SK-N-SH treated with all-trans-retinoic acid at 6 μM for 48 hours (cell line): ENCODE data around the gene TCP11L1.
A peak's percentile ranks its signal among the peaks of the same experiment; 100 is the strongest.

Experiments
- ATAC-seq: fragments of 200-7000 bp; cut with Tn5 transposase; 3 replicates; pipeline ENCODE4 v1.9.1; 2020; ENCODE audit warnings: mild to moderate bottlenecking, moderate library complexity
- BACH2 ChIP-seq: fragments of 250-450 bp; sonication (Bioruptor Pico); IDR thresholded peaks from 2 replicates; pipeline ENCODE4 v1.9.0; 2021; ENCODE audit warnings: mild to moderate bottlenecking, borderline replicate concordance
- CSDC2 ChIP-seq: fragments of 250-450 bp; sonication (Bioruptor Pico); IDR thresholded peaks from 2 replicates; pipeline ENCODE4 v1.5.0; 2020; ENCODE audit warnings: mild to moderate bottlenecking, moderate library complexity
- ESRRG ChIP-seq: fragments of 250-450 bp; sonication (Bioruptor Pico); IDR thresholded peaks from 2 replicates; pipeline ENCODE4 v1.6.1; 2021; ENCODE audit warnings: mild to moderate bottlenecking
- GLIS3 ChIP-seq: fragments of 250-450 bp; sonication (Bioruptor Pico); IDR thresholded peaks from 2 replicates; pipeline ENCODE4 v1.5.0; 2020; ENCODE audit warnings: mild to moderate bottlenecking, moderate library complexity
- ISL1 ChIP-seq: fragments of 250-450 bp; sonication (Bioruptor Pico); IDR thresholded peaks from 2 replicates; pipeline ENCODE4 v2.1.2; 2022; ENCODE audit warnings: mild to moderate bottlenecking, moderate library complexity
- OSR1 ChIP-seq: fragments of 250-450 bp; sonication (Bioruptor Pico); IDR thresholded peaks from 2 replicates; pipeline ENCODE4 v1.8.0; 2022; ENCODE audit warnings: moderate library complexity, mild to moderate bottlenecking, inconsistent platforms
- PPARA ChIP-seq: fragments of 250-450 bp; sonication (Bioruptor Pico); IDR thresholded peaks from 2 replicates; pipeline ENCODE4 v1.5.0; 2020; ENCODE audit warnings: mild to moderate bottlenecking, borderline replicate concordance
- RARB ChIP-seq: fragments of 250-450 bp; sonication (Bioruptor Pico); IDR thresholded peaks from 2 replicates; pipeline ENCODE4 v1.8.0; 2021; ENCODE audit warnings: mild to moderate bottlenecking, moderate library complexity
- SNAI2 ChIP-seq: fragments of 250-450 bp; sonication (Bioruptor Pico); IDR thresholded peaks from 2 replicates; pipeline ENCODE4 v1.5.0; 2020; ENCODE audit warnings: mild to moderate bottlenecking, moderate library complexity
- TCF4 ChIP-seq: fragments of 250-450 bp; sonication (Bioruptor Pico); IDR thresholded peaks from 2 replicates; pipeline ENCODE4 v1.8.0; 2021; ENCODE audit warnings: mild to moderate bottlenecking, moderate library complexity, borderline replicate concordance
- TOX ChIP-seq: fragments of 250-450 bp; sonication (Bioruptor Pico); IDR thresholded peaks from 2 replicates; pipeline ENCODE4 v1.8.0; 2021; ENCODE audit warnings: mild to moderate bottlenecking, moderate library complexity, borderline replicate concordance
- ZC3H10 ChIP-seq: fragments of 250-450 bp; sonication (Bioruptor Pico); IDR thresholded peaks from 2 replicates; pipeline ENCODE4 v1.5.1; 2021; ENCODE audit warnings: mild to moderate bottlenecking, moderate library complexity
- ZFP3 ChIP-seq: fragments of 250-450 bp; sonication (Bioruptor Pico); IDR thresholded peaks from 2 replicates; pipeline ENCODE4 v1.5.0; 2020; ENCODE audit warnings: mild to moderate bottlenecking, moderate library complexity
- ZFP30 ChIP-seq: fragments of 450-650 bp; formaldehyde crosslinking; IDR thresholded peaks from 2 replicates; pipeline ENCODE4 v1.5.0; 2022; ENCODE audit warnings: mild to moderate bottlenecking, moderate library complexity
- ZNF565 ChIP-seq: fragments of 450-650 bp; formaldehyde crosslinking; conservative IDR thresholded peaks from 2 replicates; pipeline ENCODE4 v1.5.0; 2020; ENCODE audit warnings: low read depth, mild to moderate bottlenecking, moderate library complexity
- ZNF70 ChIP-seq: fragments of 450-650 bp; formaldehyde crosslinking; IDR thresholded peaks from 2 replicates; pipeline ENCODE4 v1.5.0; 2020; ENCODE audit warnings: mild to moderate bottlenecking, moderate library complexity
- TF ChIP-seq, protein P1 (sequence below): fragments of 250-450 bp; sonication (Bioruptor Pico); IDR thresholded peaks from 2 replicates; pipeline ENCODE4 v1.5.1; 2021; ENCODE audit warnings: mild to moderate bottlenecking, moderate library complexity
- TF ChIP-seq, protein P2 (sequence below): fragments of 250-450 bp; sonication (Bioruptor Pico); IDR thresholded peaks from 2 replicates; pipeline ENCODE4 v1.5.1; 2020; ENCODE audit warnings: low read depth, mild to moderate bottlenecking, moderate library complexity
- TF ChIP-seq, protein P3 (sequence below): fragments of 250-450 bp; sonication (Bioruptor Pico); IDR thresholded peaks from 2 replicates; pipeline ENCODE4 v1.8.0; 2020; ENCODE audit warnings: mild to moderate bottlenecking, moderate library complexity, borderline replicate concordance
- TF ChIP-seq, protein P4 (sequence below): fragments of 250-450 bp; sonication (Bioruptor Pico); IDR thresholded peaks from 2 replicates; pipeline ENCODE4 v1.8.0; 2021; ENCODE audit warnings: low read depth, mild to moderate bottlenecking, moderate library complexity, borderline replicate concordance

TCP11L1 gene

DNA sequence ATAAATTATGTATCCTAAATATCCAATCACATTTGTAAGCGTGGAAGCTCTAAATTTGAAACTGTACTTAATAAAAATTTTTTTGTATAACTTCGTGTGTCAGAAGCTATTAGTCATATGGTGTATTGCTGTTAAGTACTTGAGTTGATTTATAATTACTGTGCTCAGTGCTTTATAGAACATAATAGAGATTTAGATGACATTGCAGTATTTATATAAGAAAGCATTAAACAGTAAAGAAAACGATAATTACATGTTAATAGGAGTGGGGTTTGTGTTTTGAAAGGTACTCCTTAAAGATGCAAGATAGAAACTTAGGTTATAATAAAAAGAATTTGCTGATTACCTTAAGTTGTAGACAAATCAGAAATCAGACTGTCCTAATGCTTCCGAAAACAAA, 5.9 kb upstream of the TCP11L1 start:
- ATAC-seq = no peak
- no peak for TF ChIP-seq ZFP30
- no peak for TF ChIP-seq ZNF70 (CRISPR knock-in tag)
- TF ChIP-seq RARB = no peak
- no peak for TF ChIP-seq OSR1 (CRISPR knock-in tag)
- no peak for TF ChIP-seq BACH2 (CRISPR knock-in tag)
- TF ChIP-seq, protein P1, sequence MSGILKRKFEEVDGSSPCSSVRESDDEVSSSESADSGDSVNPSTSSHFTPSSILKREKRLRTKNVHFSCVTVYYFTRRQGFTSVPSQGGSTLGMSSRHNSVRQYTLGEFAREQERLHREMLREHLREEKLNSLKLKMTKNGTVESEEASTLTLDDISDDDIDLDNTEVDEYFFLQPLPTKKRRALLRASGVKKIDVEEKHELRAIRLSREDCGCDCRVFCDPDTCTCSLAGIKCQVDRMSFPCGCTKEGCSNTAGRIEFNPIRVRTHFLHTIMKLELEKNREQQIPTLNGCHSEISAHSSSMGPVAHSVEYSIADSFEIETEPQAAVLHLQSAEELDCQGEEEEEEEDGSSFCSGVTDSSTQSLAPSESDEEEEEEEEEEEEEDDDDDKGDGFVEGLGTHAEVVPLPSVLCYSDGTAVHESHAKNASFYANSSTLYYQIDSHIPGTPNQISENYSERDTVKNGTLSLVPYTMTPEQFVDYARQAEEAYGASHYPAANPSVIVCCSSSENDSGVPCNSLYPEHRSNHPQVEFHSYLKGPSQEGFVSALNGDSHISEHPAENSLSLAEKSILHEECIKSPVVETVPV (CRISPR knock-in tag) = no peak

DNA sequence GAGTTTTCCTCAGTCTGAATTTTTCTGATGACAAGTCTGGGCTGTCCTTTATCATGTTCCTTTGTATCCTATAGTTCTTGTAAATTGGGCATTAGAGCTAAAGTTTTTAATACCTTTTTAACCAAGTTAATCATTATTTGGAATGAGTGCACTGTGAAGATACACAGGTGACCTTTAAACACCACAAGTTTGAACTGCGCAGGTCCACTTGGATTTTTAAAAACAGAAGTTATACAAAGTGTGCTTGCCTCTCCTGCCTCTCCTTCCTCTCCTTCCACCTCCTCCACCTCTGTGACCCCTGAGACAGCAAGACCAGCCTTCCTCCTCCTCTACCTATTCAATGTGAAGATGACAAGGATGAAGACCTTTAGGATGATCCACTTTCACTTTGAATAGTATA, 4.4 kb upstream of the TCP11L1 start:
- TF ChIP-seq BACH2 (CRISPR knock-in tag) (no peak), TCF4 (CRISPR knock-in tag) (no peak)
- TF ChIP-seq, all 23 proteins: peak for 0
- ATAC-seq = no peak

DNA sequence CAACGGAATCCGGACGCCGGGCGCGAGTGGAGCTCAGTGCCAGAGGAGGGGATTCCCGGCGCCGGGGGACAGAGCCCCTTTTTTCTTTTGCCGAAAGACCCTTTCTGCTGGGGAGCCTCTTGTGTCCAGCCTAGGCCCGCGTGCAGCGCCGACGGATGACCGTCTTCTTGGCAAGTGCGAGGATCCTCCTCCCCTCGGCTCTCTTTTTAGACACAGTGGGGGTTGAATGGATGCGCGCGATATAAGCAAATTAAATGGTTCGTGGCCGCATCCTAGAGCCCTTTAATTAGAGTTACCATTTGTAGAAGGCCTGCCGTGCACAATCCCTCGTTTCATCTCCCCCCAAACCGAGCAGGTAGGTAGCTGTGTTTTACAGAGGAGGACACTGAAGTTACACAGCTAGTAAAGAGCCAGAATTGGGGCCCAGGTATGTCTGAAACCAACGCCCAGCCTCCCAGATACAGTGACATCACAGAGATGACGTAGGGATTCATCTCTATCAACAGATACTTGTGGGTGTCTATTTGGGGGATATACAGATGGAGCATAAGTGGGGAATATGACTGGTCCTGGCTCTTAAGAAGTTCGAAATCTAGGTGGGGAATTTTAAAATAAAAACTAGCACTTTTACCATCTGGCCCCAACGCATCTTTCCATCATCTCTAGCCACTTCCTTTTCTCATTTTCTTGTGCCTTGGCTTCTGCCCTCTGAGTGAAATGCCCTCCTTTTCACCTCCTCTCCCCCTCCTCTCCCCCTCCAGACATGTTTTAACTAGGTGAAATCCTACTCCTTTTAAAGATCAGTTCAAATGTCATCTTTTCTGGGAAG, 875 bp downstream of the TCP11L1 start:
- ATAC-seq = peak; percentile 25
- TF ChIP-seq TOX (CRISPR knock-in tag) = no peak
- no peak for TF ChIP-seq BACH2 (CRISPR knock-in tag)
- TF ChIP-seq ZFP30 = no peak
- TF ChIP-seq ZNF565 = no peak
- no peak for TF ChIP-seq GLIS3 (CRISPR knock-in tag)
- TF ChIP-seq, protein P2, sequence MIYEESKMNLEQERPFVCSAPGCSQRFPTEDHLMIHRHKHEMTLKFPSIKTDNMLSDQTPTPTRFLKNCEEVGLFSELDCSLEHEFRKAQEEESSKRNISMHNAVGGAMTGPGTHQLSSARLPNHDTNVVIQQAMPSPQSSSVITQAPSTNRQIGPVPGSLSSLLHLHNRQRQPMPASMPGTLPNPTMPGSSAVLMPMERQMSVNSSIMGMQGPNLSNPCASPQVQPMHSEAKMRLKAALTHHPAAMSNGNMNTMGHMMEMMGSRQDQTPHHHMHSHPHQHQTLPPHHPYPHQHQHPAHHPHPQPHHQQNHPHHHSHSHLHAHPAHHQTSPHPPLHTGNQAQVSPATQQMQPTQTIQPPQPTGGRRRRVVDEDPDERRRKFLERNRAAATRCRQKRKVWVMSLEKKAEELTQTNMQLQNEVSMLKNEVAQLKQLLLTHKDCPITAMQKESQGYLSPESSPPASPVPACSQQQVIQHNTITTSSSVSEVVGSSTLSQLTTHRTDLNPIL (CRISPR knock-in tag) = no peak
- no peak for TF ChIP-seq ISL1 (CRISPR knock-in tag)
- no peak for TF ChIP-seq ESRRG (CRISPR knock-in tag)
- TF ChIP-seq, protein P1 (CRISPR knock-in tag) = no peak
- no peak for TF ChIP-seq CSDC2
- no peak for TF ChIP-seq ZFP3 (CRISPR knock-in tag)
- TF ChIP-seq, protein P3, sequence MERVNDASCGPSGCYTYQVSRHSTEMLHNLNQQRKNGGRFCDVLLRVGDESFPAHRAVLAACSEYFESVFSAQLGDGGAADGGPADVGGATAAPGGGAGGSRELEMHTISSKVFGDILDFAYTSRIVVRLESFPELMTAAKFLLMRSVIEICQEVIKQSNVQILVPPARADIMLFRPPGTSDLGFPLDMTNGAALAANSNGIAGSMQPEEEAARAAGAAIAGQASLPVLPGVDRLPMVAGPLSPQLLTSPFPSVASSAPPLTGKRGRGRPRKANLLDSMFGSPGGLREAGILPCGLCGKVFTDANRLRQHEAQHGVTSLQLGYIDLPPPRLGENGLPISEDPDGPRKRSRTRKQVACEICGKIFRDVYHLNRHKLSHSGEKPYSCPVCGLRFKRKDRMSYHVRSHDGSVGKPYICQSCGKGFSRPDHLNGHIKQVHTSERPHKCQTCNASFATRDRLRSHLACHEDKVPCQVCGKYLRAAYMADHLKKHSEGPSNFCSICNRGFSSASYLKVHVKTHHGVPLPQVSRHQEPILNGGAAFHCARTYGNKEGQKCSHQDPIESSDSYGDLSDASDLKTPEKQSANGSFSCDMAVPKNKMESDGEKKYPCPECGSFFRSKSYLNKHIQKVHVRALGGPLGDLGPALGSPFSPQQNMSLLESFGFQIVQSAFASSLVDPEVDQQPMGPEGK (CRISPR knock-in tag) = no peak
- no peak for TF ChIP-seq SNAI2 (CRISPR knock-in tag)
- TF ChIP-seq, protein P4, sequence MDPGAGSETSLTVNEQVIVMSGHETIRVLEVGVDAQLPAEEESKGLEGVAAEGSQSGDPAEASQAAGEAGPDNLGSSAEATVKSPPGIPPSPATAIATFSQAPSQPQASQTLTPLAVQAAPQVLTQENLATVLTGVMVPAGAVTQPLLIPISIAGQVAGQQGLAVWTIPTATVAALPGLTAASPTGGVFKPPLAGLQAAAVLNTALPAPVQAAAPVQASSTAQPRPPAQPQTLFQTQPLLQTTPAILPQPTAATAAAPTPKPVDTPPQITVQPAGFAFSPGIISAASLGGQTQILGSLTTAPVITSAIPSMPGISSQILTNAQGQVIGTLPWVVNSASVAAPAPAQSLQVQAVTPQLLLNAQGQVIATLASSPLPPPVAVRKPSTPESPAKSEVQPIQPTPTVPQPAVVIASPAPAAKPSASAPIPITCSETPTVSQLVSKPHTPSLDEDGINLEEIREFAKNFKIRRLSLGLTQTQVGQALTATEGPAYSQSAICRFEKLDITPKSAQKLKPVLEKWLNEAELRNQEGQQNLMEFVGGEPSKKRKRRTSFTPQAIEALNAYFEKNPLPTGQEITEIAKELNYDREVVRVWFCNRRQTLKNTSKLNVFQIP = no peak
- TF ChIP-seq ZC3H10 (CRISPR knock-in tag) = no peak
- TF ChIP-seq RARB = no peak
- no peak for TF ChIP-seq TCF4 (CRISPR knock-in tag)

DNA sequence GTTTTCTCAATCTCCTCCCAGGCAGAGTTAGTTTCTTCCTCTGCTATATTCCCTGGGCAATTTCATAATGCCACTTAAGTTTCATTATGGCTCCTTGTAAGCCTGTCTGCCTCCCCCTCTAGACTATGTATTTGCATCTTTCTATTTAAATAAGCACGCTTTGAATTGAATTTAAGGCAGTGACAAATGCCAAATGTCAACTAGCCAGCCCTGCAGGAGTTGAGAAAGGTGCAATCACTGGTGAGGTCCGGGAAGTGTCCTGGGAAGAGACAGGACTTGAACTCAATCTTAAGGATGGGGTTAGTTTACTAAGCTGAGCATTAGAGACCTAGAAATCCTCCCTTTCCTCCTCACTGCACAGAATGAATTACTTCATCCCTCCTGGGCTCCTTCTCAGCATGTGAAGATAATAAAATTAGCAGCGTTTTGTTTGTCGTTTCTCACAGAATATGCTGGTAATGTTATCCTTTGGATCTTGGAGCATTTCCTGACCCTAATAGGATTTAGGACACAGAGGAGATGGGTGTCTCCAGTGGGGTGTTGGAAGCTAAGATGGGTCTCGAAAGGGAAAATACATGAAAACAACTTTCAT, 1.6 kb downstream of the TCP11L1 start:
- ATAC-seq = no peak
- TF ChIP-seq, protein P3 (CRISPR knock-in tag) = no peak
- TF ChIP-seq BACH2 (CRISPR knock-in tag) (no peak), ZC3H10 (CRISPR knock-in tag) (no peak), PPARA (CRISPR knock-in tag) (no peak)
- TF ChIP-seq, protein P2 (CRISPR knock-in tag) = no peak
- TF ChIP-seq, protein P4 = no peak
